Measurements from ENCODE around the gene TRABD2B.

GRCh38 chr1:47847763-47848162, 149.4 kb downstream of the TRABD2B start:
- TF ChIP-seq CTCF (IDR thresholded peaks at IDR 0.05), result no peak
- TF ChIP-seq POLR2A (IDR thresholded peaks at IDR 0.05), result no peak

Measured in body of pancreas (tissue), 4 donors.